Suprapubic skin (tissue), 4 donors: ENCODE results near the gene L3MBTL4. TPM values are rescaled to one million over a fixed set of nuclear protein-coding genes. Genes with fewer than 3 reads are reported as not detected.
"Not testable (repeated sequence)": the region's sequence is repeated elsewhere in the genome, so short reads cannot be mapped to it uniquely, and the experiment has no call there.

Source experiments
- DNase-seq, 2 donors: peaks; one replicate each; pipeline ENCODE4 v3.0.0-alpha.2; 2019; ENCODE audit warnings: low spot score in 2 of 2
- H3K27ac ChIP-seq: fragments of 200-600 bp; sonication (generic); one replicate; pipeline ENCODE4 v1.5.1; 2019
- H3K27me3 ChIP-seq: fragments of 200-600 bp; sonication (generic); one replicate; pipeline ENCODE4 v1.5.1; 2019
- H3K36me3 ChIP-seq: fragments of 200-600 bp; sonication (generic); one replicate; pipeline ENCODE4 v1.5.1; 2019
- H3K4me1 ChIP-seq: fragments of 200-600 bp; sonication (generic); one replicate; pipeline ENCODE4 v1.5.1; 2019
- H3K4me3 ChIP-seq: fragments of 200-600 bp; sonication (generic); one replicate; pipeline ENCODE4 v1.5.1; 2019; ENCODE audit warnings: mild to moderate bottlenecking
- H3K9me3 ChIP-seq: fragments of 200-600 bp; sonication (generic); one replicate; pipeline ENCODE4 v1.5.1; 2019
- CTCF ChIP-seq, 2 donors: fragments of 200-600 bp in 1 of 2; fragments of 450-650 bp in 1 of 2; sonication (generic) in 1 of 2; IDR thresholded peaks; one replicate each; pipeline ENCODE4 v1.5.1; 2016 to 2019; ENCODE audit warnings: antibody characterized with exemption in 2 of 2, mild to moderate bottlenecking in 1 of 2, moderate library complexity in 1 of 2
- EP300 ChIP-seq: sonication (generic); formaldehyde crosslinking; IDR thresholded peaks from one replicate; pipeline ENCODE4 v1.6.1; 2017; ENCODE audit warnings: antibody characterized with exemption
- POLR2A ChIP-seq, 2 donors: fragments of 450-650 bp; IDR thresholded peaks; one replicate each; pipeline ENCODE4 v1.6.1; 2017; ENCODE audit warnings: antibody characterized with exemption in 2 of 2, mild to moderate bottlenecking in 2 of 2, moderate library complexity in 2 of 2
- POLR2AphosphoS5 ChIP-seq, 3 donors: sonication (generic); formaldehyde crosslinking; IDR thresholded peaks; one replicate each; pipeline ENCODE4 v1.6.1; 2017; ENCODE audit warnings: antibody characterized with exemption in 3 of 3
- WGBS: methylation state at CpG from one replicate; pipeline ENCODE4 v1.1.5; 2018; 5-methylcytosine and 5-hydroxymethylcytosine counted together
- total RNA-seq, 4 donors: library from RNA; depleted of rRNA; stranded (reverse); fragments of >200 nt; gene quantifications; one replicate each; pipeline ENCODE4 v1.1.0, GENCODE V29; 2016

The L3MBTL4 gene
- total RNA-seq, 4 donors from 2014 or later: 11.9 to 29.9 (median 14.4) TPM

- TF ChIP-seq CTCF (IDR thresholded peaks at IDR 0.05): no peak
- no peak for TF ChIP-seq EP300
- no peak for TF ChIP-seq POLR2A (IDR thresholded peaks at IDR 0.05)
- TF ChIP-seq POLR2AphosphoS5 (IDR thresholded peaks at IDR 0.05): no peak
- WGBS: 80% methylated on average over 7 of the region's 7 CpGs
- Histone ChIP-seq H3K27ac (no peak overlapping the region), H3K4me1 (no peaks in the 10 kb centered on the region), H3K27me3 (no peaks in the 10 kb centered on the region), H3K9me3 (no peaks in the 10 kb centered on the region), H3K4me3 (no peak overlapping the region), H3K36me3 (no peaks in the 10 kb centered on the region)
- DNase-seq: no peak
Measured at GRCh38 chr18:6056171-6056910, 358.4 kb downstream of the L3MBTL4 start.

DNA sequence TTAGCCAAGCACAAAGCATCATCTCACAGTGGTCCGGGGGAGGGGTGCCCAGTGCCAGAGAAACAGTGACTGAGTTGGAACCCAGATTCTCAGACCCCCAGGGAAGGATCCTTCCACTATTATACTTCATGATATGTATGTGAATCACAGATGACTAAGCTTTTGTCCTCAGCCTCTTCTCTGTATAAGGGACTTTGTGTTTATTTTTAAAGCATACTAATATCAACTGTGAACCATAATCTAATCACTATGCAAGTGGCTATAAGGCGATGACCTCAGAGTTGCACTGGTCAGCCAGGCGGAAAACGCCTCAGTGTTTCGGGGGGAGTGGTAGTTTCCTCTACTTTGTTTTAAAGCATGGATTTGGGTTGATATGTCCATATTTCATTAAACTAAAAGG is 359.0 kb downstream of the L3MBTL4 start:
- 75% methylated on average over 5 of the region's 5 CpGs for WGBS
- H3K4me3 ChIP-seq: no peak overlapping the region
- H3K4me1 ChIP-seq: no peaks in the 10 kb centered on the region
- H3K36me3 ChIP-seq: no peaks in the 10 kb centered on the region
- H3K9me3 ChIP-seq: no peaks in the 10 kb centered on the region
- TF ChIP-seq POLR2A (IDR thresholded peaks at IDR 0.05) (no peak), POLR2AphosphoS5 (IDR thresholded peaks at IDR 0.05) (no peak), EP300 (no peak), CTCF (IDR thresholded peaks at IDR 0.05) (no peak)
- no peak overlapping the region for H3K27ac ChIP-seq
- no peaks in the 10 kb centered on the region for H3K27me3 ChIP-seq
- no peak for DNase-seq

DNA sequence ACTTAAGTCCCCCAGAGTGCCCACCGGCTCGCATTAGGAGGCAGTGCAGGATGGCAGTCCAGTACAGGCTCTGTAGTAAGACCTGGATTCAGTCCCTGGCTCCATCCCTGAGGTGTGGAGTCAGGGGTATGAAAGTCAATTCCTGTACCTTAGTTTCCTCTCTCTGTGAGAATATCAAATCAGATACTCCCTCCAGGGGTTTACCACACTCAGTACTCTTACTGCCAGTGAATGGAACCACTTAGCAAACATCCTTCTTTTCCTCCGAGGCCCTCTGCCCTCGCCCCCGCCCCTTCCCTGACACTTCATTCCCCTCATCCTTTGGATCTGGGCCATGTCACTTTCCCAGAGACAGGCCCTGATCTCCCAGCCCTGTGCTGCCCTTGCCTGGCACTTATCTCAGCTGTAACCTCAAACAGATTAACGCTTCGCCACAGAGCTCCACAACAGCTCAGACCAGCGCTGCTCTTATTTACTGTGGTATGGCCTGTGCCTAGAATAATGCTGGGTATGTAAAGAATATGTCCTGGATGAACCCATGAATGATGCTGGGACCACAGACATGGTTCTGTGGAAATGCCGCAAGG is 360.4 kb downstream of the L3MBTL4 start:
- DNase-seq: no peak
- TF ChIP-seq POLR2AphosphoS5 (IDR thresholded peaks at IDR 0.05): no peak
- no peak for TF ChIP-seq CTCF (IDR thresholded peaks at IDR 0.05)
- TF ChIP-seq POLR2A (IDR thresholded peaks at IDR 0.05): no peak
- no peak for TF ChIP-seq EP300
- Histone ChIP-seq H3K4me1 (no peaks in the 10 kb centered on the region), H3K4me3 (no peak overlapping the region), H3K9me3 (no peaks in the 10 kb centered on the region), H3K36me3 (no peaks in the 10 kb centered on the region), H3K27ac (no peak overlapping the region), H3K27me3 (no peaks in the 10 kb centered on the region)
- WGBS: 90% methylated on average over 9 of the region's 9 CpGs

DNA sequence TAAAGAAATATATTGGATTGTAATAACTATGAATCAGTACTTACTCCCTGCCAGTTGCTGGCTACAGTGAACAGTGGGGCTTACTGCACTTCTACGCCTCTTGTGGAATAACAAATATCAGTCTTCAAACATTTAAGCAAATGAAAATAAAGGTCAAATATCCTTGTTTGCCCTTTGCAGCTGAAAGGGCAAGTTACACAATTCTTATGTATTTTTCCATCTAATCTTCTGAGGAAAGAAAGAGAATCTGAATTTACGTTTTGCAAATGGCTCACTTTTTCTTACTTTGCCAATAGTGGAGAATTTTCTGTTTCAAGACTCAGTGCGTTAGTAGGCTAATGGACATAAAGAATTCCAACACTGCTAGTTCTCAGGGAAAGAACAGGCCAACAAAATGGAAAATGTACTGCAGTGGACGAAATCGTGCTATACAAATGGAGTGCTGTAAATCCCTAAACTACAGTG is 362.2 kb downstream of the L3MBTL4 start:
- no peaks in the 10 kb centered on the region for H3K36me3 ChIP-seq
- TF ChIP-seq POLR2A (IDR thresholded peaks at IDR 0.05) (no peak), POLR2AphosphoS5 (IDR thresholded peaks at IDR 0.05) (no peak), CTCF (IDR thresholded peaks at IDR 0.05) (no peak)

GRCh38 chr18:6047596-6047995 is 367.1 kb downstream of the L3MBTL4 start:
- not testable (repeated sequence) for H3K4me1 ChIP-seq, H3K36me3 ChIP-seq, DNase-seq, H3K4me3 ChIP-seq, H3K27me3 ChIP-seq, H3K9me3 ChIP-seq, H3K27ac ChIP-seq
- 83% methylated on average over 2 of the region's 2 CpGs for WGBS

More for the DNA sequence above, 362.2 kb downstream of the L3MBTL4 start:
- no peaks in the 10 kb centered on the region for H3K9me3 ChIP-seq
- WGBS: 84% methylated on average over 5 of the region's 5 CpGs
- H3K4me1 ChIP-seq: no peaks in the 10 kb centered on the region
- no peak for DNase-seq
- no peak overlapping the region for H3K27ac ChIP-seq
- no peak overlapping the region for H3K4me3 ChIP-seq
- no peaks in the 10 kb centered on the region for H3K27me3 ChIP-seq
